ENCODE results near the gene ASF1B.

DNA sequence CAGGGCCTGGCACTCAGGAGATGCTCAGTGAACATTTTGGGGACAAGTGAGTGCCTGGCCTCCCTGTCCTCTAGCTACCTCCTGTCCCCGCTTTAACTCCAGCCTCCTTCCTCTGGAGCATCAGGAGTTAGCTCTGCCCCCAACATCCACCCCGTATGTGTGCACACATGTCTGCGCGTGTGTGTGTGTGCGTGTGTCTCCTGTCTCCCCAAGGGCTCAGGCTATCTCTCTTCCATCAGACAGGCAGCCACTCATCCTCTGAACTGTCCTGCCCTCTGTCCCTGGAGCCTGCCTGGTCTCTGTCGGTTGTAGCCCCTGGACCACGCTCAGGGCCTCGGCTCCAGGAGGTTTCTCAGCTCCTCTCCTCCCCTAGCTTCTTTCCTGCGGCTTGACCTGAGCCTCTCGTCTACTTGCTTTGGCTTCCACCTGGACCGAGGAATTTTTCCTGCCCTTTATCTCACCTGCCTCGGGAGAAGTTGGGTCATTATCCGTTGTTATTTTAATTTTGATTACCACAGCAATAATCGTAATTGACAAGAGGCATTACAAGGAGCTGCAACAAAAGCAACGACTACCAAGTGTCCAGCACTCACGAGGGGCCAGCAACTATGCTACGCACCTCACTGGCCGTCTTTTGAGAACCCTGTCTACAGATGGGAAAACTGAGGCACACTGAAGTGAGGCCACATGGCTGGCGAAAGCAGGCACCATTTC lies 32.0 kb upstream of the ASF1B start:
- no peak for TF ChIP-seq SUZ12 (IDR thresholded peaks at IDR 0.05; ENCODE audit: extremely low read depth, insufficient read depth, insufficient read length)
- no peak for TF ChIP-seq ZNF274 (IDR thresholded peaks at IDR 0.05; ENCODE audit: low read depth, low read length)
- no peak for TF ChIP-seq YY1 (IDR thresholded peaks at IDR 0.05; ENCODE audit: insufficient read depth, insufficient read length)

Data from NT2/D1 (cell line).